GM20000 (cell line): Measurements from ENCODE around the gene MT1F.
"Not testable (repeated sequence)": the region's sequence is repeated elsewhere in the genome, so short reads cannot be mapped to it uniquely, and the experiment has no call there.

Source experiments
- DNase-seq: peaks from one replicate; pipeline ENCODE4 v3.0.0; 2012; ENCODE audit warnings: low spot score
- TF ChIP-seq, protein P1 (sequence below): IDR thresholded peaks from 2 replicates; pipeline ENCODE4 v1.5.1; 2012; ENCODE audit warnings: mild to moderate bottlenecking, control low read depth; ENCODE audit errors: extremely low read depth, missing control alignments

MT1F gene

DNA sequence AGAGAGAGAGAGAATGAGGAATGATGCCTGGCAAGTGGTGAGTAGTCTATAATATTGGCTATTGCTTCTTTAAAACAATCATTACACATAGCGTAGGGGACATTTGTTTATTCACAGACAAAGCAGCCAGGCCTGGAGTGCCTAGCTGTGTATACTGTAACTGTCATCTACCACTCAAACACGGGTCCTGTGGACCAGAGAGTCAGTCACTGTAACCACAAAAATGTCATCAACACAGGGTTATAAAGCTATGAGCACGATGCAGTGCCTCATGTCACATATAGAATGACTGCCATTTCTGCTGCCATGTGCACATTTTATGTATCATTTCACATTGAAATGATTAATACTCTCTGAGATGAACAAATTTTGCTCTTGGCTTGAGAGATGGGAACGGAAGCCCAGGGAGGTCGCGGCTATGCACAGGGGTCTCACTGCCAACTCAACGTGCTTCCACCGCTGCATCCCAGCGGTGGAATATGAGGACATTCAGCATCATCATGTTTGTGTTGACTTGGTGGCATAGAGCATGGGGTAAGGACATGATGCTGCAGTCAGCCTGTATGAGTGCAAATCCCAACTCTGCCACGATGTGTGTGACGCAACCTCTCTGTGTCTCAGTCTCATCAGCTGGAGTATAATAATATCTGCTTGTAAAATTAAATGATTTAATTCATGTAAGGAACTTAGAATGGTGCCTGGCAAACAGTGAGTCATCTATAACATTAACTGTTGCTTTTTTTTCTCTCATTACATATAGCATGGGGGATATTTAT lies 15.2 kb downstream of the MT1F start:
- TF ChIP-seq, protein P1, sequence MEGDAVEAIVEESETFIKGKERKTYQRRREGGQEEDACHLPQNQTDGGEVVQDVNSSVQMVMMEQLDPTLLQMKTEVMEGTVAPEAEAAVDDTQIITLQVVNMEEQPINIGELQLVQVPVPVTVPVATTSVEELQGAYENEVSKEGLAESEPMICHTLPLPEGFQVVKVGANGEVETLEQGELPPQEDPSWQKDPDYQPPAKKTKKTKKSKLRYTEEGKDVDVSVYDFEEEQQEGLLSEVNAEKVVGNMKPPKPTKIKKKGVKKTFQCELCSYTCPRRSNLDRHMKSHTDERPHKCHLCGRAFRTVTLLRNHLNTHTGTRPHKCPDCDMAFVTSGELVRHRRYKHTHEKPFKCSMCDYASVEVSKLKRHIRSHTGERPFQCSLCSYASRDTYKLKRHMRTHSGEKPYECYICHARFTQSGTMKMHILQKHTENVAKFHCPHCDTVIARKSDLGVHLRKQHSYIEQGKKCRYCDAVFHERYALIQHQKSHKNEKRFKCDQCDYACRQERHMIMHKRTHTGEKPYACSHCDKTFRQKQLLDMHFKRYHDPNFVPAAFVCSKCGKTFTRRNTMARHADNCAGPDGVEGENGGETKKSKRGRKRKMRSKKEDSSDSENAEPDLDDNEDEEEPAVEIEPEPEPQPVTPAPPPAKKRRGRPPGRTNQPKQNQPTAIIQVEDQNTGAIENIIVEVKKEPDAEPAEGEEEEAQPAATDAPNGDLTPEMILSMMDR = no peak
- no peak for DNase-seq

DNA sequence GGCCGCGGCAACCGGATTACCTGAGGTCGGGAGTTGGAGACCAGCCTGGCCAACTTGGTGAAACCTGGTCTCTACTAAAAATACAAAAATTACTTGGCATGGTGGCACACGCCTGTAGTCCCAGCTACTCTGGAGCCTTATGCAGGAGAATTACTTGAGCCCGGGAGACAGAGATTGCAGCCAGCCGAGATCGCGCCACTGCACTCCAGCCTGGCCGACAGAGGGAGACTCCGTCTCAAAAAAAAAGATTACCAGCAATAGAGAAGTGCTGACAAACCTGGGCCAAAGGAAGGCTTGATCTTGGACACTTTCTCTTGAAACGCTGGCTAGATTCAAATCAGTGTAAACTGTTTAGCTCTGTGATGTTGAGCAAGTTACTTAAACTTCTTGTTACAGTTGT lies 16.2 kb downstream of the MT1F start:
- DNase-seq = no peak
- TF ChIP-seq, protein P1 = peak; percentile 19

DNA sequence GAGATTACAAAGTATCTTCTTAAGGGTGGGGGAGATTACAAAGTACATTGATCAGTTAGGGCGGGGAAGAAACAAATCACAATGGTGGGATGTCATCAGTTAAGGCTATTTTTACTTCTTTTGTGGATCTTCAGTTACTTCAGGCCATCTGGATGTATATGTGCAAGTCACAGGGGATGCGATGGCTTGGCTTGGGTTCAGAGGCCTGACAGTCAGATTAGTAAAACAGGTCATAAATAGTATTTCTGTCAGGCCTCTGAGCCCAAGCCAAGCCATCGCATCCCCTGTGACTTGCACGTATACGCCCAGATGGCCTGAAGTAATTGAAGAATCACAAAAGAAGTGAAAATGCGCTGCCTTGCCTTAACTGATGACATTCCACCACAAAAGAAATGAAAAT lies 16.8 kb downstream of the MT1F start:
- DNase-seq = not testable (repeated sequence)

DNA sequence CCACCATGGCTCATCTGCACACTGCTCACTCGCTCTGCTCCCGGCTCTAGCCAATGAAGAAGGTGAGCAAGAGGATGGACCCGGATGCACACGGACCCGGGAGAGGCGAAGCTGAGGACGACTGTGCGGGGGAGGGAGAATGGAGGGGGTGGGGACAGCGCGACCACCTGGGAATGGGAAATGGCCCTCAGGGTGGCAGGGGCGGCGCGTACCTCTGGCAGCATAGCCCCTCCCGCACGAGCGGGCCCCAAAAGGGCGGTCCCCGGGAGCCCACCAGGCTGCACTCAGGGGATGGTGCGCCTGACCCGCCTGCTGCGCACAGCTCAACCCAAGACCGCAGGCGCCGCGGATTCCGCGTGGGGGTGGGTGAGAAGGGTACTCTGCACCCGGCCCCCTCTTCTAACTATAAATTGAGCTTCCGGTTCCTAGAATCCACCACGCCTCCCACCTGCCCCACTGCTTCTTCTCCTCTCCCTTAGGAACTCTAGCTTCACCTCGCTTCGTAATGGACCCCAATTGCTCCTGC lies 18.0 kb downstream of the MT1F start:
- TF ChIP-seq, protein P1 = no peak
- no peak for DNase-seq

DNA sequence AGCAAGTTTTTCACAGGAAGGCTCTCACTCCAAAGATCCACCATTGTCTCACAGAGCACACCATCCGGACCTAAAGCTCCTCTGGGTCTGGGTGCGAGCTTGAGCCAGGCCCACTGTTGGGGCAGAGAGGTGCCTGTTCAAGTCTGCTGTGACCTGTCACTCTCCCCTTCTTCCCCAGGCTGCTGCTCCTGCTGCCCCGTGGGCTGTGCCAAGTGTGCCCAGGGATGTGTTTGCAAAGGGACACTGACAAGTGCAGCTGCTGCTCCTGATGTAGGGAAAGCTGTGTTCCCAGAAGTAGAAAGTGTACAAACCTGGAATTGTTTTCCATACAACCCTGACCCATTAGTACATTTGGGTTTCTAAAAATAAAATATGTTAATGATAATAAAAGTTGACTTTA lies 19.7 kb downstream of the MT1F start:
- DNase-seq = no peak
- TF ChIP-seq, protein P1 = no peak

DNA sequence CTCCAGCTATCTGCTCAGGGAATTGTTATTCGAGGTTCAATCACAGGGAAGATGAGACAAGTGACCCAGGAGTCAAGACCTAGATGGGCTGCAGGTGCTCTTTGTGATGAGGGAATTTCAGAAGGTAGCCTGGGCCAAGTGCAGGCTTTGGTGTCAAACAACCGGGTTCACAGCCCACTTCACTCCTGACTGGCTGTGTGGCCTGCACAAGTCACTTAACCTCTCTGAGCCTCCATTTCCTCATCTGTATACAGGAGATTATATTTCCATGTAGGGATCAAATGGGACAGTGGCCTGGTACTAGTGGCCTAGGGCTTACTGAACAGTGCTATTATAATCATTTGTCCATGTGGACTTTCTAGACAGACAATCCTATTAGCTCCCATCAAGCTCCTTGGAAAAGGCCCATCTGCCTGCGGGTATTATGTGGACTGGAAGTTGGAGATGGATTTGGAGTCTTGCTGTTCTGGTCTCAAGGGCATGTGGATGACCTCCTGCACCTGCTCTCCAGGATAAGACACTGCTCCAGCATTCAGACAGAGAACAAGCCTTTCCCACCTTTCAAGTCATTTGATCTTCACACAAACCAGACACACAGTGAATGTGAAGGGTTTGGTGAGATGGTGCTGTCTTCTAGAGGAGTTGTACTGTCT lies 21.4 kb downstream of the MT1F start:
- no peak for DNase-seq
- TF ChIP-seq, protein P1 = no peak

DNA sequence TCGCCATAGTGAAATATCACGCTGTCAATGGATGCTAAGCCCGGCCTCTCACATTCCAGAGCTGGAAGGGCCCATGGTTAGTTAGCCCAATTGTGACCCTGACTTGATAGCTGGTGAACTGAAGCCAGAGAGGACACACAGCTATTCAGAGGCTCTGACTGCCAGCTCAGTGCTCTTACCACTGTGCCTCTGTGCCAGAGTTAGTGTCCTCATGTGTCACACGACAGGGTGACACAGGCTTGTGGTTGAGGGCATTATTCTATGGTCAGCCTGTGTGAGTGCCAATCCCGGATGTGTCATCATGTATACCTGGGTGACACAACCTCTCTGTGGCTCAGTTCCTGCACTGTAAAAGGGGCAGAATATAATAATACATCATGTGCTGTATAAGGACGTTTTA lies 22.1 kb downstream of the MT1F start:
- DNase-seq = no peak
- TF ChIP-seq, protein P1 = no peak
